Measurements from ENCODE around the gene TAF6.

TAF6 gene

GRCh38 chr7:100159099-100159623 lies 40.0 kb upstream of the TAF6 start:
- Histone ChIP-seq H3K4me2 (peak overlapping the region; percentile 69 to 100 (median 97)), H3K9me3 (replicated peaks in 1 of 11) (no peaks in the 10 kb centered on the region), H3K27me3 (no peaks in the 10 kb centered on the region; a peak in 1 of 22 replicates), H3K27ac (peak overlapping the region in 10 of 11 experiments; percentile 86 to 96 (median 92); a peak in 20 of 22 replicates), H3K9ac (peak overlapping the region; percentile 87 to 98 (median 94)), H3K4me1 (peaks cover 38 to 62% (median 44%) of the 10 kb centered on the region in 10 experiments), H4K20me1 (peaks cover 30 to 41% (median 37%) of the 10 kb centered on the region in 11 experiments), H3K4me3 (peak overlapping the region; percentile 80 to 100 (median 94)), H3K36me3 (peaks cover 25 to 36% (median 29%) of the 10 kb centered on the region in 11 experiments)
- no peak for TF ChIP-seq Cebpa-rat (IDR thresholded peaks at IDR 0.05)

- no peaks in the 10 kb centered on the region for H3K9me3 ChIP-seq (replicated peaks in 1 of 11)
- H3K27ac ChIP-seq, result peak within 1 kb of the TSS; percentile 79 to 96 (median 92)
- no peak for TF ChIP-seq Cebpa-rat (IDR thresholded peaks at IDR 0.05)
- peaks cover 31 to 42% (median 36%) of the 10 kb centered on the region in 11 experiments for H3K36me3 ChIP-seq
- H3K4me3 ChIP-seq, result peak within 1 kb of the TSS; percentile 80 to 100 (median 94)
- peak within 1 kb of the TSS; percentile 89 to 100 (median 97) for H3K4me2 ChIP-seq
- peaks cover 37 to 48% (median 44%) of the 10 kb centered on the region in 11 experiments for H4K20me1 ChIP-seq
- peak within 1 kb of the TSS; percentile 87 to 98 (median 94) for H3K9ac ChIP-seq
- no peaks in the 10 kb centered on the region; a peak in 1 of 22 replicates for H3K27me3 ChIP-seq
- H3K4me1 ChIP-seq, result peaks cover 44 to 67% (median 51%) of the 10 kb centered on the region in 10 experiments
Observed at GRCh38 chr7:100158229-100159098, 39.3 kb upstream of the TAF6 start, which contains the start of gene TRAPPC14. Gene TRAPPC14, minus strand, starts transcription at chr7:100158723. Its CDS starts 224 bp downstream, at chr7:100158499.

GRCh38 chr7:100157334-100158228 lies 38.4 kb upstream of the TAF6 start:
- Histone ChIP-seq H3K9me3 (replicated peaks in 1 of 11) (no peaks in the 10 kb centered on the region), H4K20me1 (peaks cover 39 to 56% (median 49%) of the 10 kb centered on the region in 11 experiments), H3K4me3 (peak overlapping the region; percentile 80 to 100 (median 94)), H3K36me3 (peaks cover 40 to 51% (median 45%) of the 10 kb centered on the region in 11 experiments), H3K4me2 (peak overlapping the region; percentile 89 to 100 (median 97)), H3K27ac (peak overlapping the region; percentile 79 to 96 (median 92); a peak in 21 of 22 replicates), H3K27me3 (no peaks in the 10 kb centered on the region), H3K4me1 (peaks cover 52 to 70% (median 60%) of the 10 kb centered on the region in 10 experiments), H3K9ac (peak overlapping the region; percentile 87 to 98 (median 94))
- no peak for TF ChIP-seq Cebpa-rat (IDR thresholded peaks at IDR 0.05)

GRCh38 chr7:100157069-100157333 lies 37.8 kb upstream of the TAF6 start:
- H3K4me2 ChIP-seq, result peak overlapping the region; percentile 89 to 100 (median 97)

GRCh38 chr7:100156331-100157068 lies 37.3 kb upstream of the TAF6 start:
- H3K27ac ChIP-seq, result peak overlapping the region in 9 of 11 experiments; percentile 35 to 96 (median 92); a peak in 16 of 22 replicates
- H4K20me1 ChIP-seq, result peaks cover 39 to 60% (median 50%) of the 10 kb centered on the region in 11 experiments
- H3K9ac ChIP-seq, result peak overlapping the region; percentile 87 to 98 (median 94)
- H3K36me3 ChIP-seq, result peaks cover 40 to 58% (median 51%) of the 10 kb centered on the region in 11 experiments
- no peaks in the 10 kb centered on the region for H3K27me3 ChIP-seq
- peaks cover 62 to 80% (median 71%) of the 10 kb centered on the region in 10 experiments for H3K4me1 ChIP-seq
- no peak for TF ChIP-seq Cebpa-rat (IDR thresholded peaks at IDR 0.05)
- H3K4me3 ChIP-seq, result peak overlapping the region; percentile 80 to 100 (median 94); a peak in 19 of 20 replicates
- peak overlapping the region; percentile 89 to 100 (median 97) for H3K4me2 ChIP-seq
- H3K9me3 ChIP-seq (replicated peaks in 1 of 11), result no peaks in the 10 kb centered on the region

More at GRCh38 chr7:100157069-100157333, 37.8 kb upstream of the TAF6 start:
- Histone ChIP-seq H3K27me3 (no peaks in the 10 kb centered on the region), H3K36me3 (peaks cover 40 to 53% (median 46%) of the 10 kb centered on the region in 11 experiments), H4K20me1 (peaks cover 39 to 57% (median 50%) of the 10 kb centered on the region in 11 experiments), H3K9ac (peak overlapping the region; percentile 87 to 98 (median 94)), H3K4me1 (peaks cover 57 to 75% (median 66%) of the 10 kb centered on the region in 10 experiments), H3K9me3 (replicated peaks in 1 of 11) (no peaks in the 10 kb centered on the region), H3K4me3 (peak overlapping the region; percentile 80 to 100 (median 94)), H3K27ac (peak overlapping the region in 9 of 11 experiments; percentile 35 to 96 (median 92); a peak in 16 of 22 replicates)
- TF ChIP-seq Cebpa-rat (IDR thresholded peaks at IDR 0.05), result no peak

GRCh38 chr7:100155553-100156317 lies 36.6 kb upstream of the TAF6 start:
- Histone ChIP-seq H3K36me3 (peaks cover 40 to 66% (median 53%) of the 10 kb centered on the region in 11 experiments), H4K20me1 (peaks cover 39 to 63% (median 50%) of the 10 kb centered on the region in 11 experiments), H3K9ac (peak overlapping the region in 9 of 11 experiments; percentile 35 to 94 (median 68); a peak in 10 of 22 replicates), H3K27me3 (no peaks in the 10 kb centered on the region), H3K9me3 (replicated peaks in 1 of 11) (no peaks in the 10 kb centered on the region), H3K4me1 (peaks cover 66 to 88% (median 75%) of the 10 kb centered on the region in 10 experiments), H3K4me3 (peak overlapping the region in 4 of 10 experiments; percentile 80 to 100 (median 94); a peak in 6 of 20 replicates), H3K27ac (peak overlapping the region in 1 of 11 experiments; percentile 86; a peak in 2 of 22 replicates), H3K4me2 (peak overlapping the region; percentile 89 to 100 (median 97); a peak in 20 of 22 replicates)
- no peak for TF ChIP-seq Cebpa-rat (IDR thresholded peaks at IDR 0.05)
